OCI-LY3 (cell line): Measurements from ENCODE around the gene MKI67.

Experiments
- CTCF ChIP-seq: fragments of 200-600, 300-600 bp; sonication (generic); IDR thresholded peaks from 2 replicates; pipeline ENCODE4 v1.5.1; 2014; ENCODE audit warnings: antibody characterized with exemption, low read length, low read depth
- EZH2phosphoT487 ChIP-seq: fragments of 200-600 bp; shearing (Covaris generic); IDR thresholded peaks from 2 replicates; pipeline ENCODE4 v1.6.1; 2018; ENCODE audit warnings: antibody characterized with exemption, mixed run types, low read depth

DNA sequence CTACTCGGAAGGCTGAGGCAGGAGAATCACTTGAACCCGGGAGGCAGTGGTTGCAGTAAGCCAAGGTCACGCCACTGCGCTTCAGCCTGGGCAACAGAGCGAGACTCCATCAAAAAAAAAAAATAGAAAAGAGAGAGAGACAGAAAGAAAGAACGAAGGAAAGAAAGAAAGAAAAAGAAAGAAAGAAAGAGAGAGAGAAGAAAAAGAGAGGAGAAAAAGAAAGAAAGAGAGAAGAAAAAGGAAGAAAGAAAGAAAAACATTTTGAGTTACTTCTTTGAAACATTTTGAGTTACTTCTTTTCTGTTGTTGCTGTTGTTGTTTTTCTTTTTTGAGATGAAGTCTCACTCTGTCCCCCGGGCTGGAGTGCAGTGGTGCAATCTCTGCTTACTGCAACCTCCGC is 2.4 kb upstream of the MKI67 start:
- TF ChIP-seq CTCF (no peak), EZH2phosphoT487 (no peak)
